HL-60/S4 treated with phorbol 12-myristate 13-acetate at 8.2 ng/mL for 4 days and 3 days (cell line): ENCODE results near the gene OCA2.
"Not testable (repeated sequence)": the region's sequence is repeated elsewhere in the genome, so short reads cannot be mapped to it uniquely, and the experiment has no call there.

Source experiments
- in situ Hi-C: fragments of 300-500 bp; cut with MboI; formaldehyde crosslinking; loops from 2 replicates; pipeline ENCODE4 v1.15.0; 2022; ENCODE audit warnings: low sequenced_read_pairs

Gene OCA2

GRCh38 chr15:28121577-28121976 lies 22.5 kb upstream of the OCA2 start:
- in situ Hi-C loops = not testable (repeated sequence)

GRCh38 chr15:28120359-28120640 lies 21.2 kb upstream of the OCA2 start:
- in situ Hi-C loops = no loop called here

DNA sequence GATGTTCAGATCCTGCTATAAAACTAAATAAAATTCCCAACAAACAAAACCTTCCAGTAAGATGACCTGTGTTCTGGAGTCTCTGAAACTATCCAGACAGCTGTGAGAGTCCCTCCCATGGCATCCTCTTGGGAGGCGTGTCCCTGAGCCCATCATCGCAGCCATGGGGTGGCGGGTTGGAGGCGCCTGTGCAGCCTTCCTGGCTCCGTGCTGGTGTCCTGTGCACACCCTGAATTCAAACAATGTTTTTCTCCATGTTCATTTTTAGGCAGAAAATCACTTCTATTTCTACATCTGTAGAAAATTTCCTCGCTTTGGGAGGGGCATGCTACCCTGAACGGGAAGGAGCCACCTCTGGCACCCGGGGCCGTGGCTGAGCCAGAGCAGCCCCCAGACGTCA lies 19.4 kb upstream of the OCA2 start:
- in situ Hi-C loops = no loop called here

GRCh38 chr15:28118083-28118482 lies 19.0 kb upstream of the OCA2 start:
- in situ Hi-C loops = no loop called here

DNA sequence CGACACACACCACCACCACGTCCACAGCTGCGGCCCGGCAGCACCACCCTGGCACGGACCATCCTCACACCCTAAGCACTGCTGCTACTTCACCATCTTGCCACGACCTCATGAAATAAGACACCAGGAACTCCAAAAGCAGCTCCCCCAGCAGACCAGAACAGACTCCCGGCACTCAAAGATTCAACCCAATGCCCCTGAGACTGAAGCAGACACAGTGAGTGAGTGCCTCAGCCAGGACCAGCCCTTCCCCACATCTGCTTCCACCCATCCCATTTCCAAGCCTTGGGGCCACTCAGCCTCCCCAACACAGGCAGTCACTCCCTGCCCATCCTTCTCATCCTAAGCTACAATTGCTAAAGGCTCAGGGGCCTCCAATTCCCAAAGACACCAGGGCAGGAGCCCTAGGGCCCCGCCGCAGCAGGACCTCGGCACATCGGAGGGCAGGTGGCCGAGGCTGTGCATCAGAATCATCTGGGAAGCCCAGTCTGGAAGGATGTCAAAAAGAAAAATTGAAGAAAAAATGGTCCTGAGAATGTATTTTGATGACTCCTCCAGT lies 18.4 kb upstream of the OCA2 start:
- in situ Hi-C loops = no loop called here

DNA sequence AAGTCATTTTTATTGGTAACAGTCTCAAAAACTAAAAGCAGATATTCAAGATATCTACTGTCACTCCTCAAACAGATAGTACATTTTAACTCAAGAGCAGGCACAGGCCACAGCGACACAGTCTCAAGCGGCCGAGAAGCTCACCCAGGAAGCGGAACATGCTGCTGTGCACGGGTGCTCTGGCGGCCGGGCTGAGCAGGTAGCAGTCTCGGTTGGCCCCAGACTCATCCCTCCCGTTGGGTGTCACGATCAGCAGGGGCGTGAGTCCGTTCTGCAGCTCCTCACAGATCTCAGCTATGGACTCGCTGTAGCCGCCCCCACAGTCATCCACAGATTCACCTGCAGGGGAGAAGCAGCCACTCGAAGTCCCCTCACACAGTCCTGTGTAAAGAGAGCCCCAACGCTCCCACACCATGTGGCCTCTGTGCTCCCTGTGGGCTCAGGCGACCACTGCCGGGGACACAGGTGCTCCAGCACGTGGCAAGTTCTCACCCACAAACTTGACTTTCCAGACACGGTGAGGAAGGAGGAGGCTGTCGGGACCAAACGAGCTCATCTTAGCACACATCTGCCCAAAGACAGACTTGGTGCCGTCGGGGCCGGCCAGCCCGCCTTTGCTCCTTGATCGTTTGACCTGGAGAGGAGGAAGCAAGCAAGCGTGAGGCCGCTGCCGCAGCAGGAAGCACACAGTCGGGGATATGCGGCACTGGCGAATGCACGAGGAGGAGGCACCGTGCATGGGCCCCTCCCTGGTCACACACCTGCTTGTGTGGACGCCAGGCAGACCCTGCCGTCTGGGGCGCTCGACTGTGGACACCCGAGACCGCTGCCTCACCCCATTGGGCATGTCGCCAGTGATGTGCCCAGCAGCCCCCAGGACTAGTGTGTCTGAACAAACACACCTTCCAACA lies 17.7 kb upstream of the OCA2 start:
- in situ Hi-C loops = no loop called here

DNA sequence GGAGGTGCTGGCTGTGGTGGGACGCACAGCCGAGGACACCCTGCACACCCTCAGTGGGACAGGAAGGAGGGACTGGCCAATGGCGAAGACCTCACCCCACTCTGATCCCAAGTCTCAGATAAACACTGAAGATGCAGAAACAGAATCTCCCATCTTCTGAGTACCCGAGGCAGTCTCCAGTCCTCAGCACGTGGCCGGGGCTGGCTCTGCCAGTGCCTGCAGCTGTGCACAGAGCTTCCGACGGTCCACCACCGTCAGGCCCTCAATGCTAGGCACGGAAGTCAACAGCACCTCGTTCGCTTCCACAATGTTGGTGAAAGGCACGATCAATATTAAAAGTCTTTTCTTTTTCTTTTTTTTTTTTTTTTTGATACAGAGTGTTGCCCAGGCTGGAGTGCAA lies 16.8 kb upstream of the OCA2 start:
- in situ Hi-C loops = no loop called here

DNA sequence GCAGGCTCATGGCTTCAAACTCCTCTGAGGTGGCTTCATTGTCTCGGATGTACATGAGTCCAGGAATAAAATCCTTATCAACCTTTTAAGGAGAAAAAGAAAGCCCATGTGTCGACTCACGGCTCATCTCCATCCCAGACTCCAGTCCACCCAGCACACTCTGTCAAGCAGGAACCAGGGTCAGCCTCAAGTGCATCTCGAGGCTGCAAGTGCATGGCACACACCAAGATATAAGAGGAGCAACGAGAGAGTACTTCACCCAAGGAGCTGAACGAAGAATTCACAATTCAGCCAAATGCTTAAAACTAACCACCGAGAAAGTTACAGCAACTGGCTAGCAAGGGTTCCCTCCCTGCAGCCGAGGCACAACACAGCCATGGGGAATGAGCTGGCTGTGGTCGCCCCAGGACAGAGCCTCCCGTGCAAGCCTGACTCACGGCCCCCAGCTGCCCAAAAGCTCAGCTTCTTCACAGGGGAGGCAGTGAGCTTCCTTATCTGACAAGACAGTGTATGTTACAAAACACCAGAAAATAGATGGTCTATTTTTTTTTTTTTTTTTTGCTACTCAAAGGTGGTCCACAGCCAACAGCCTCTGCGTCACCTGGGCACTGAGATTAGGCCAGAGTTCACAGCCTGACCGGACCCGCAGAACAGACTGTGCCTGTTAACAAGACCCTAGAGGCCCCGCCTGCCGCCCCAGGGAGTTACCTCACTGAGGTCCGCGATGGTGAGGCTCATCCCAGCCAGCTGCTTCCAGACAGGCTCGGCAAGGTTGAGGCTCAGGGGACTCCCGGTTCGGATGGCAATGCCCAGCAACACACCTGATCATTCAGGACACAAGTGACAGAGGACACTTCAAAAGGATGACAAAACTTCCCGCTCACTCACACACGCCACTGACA lies 15.9 kb upstream of the OCA2 start:
- in situ Hi-C loops = no loop called here

DNA sequence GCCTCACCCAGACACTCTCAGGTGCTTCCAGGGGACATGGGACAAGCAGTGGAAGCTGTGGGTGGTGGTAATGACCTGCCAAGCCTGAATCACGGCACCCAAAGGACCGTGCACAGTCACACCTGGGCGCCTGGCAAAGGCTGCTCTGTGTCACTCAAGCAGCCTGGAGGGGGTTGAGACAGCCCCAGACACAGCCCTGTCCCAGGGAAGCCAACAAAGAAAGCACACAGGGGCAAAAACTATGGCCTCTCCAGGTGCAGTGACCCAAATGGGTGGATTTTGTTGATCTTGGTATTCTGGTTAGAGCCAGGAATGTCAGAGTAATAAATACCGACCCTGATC lies 15.0 kb upstream of the OCA2 start:
- in situ Hi-C loops = no loop called here

- in situ Hi-C loops = no loop called here
These were observed 14.4 kb upstream of the OCA2 start for GRCh38 chr15:28113394-28114113.

- in situ Hi-C loops = no loop called here
These were observed 13.8 kb upstream of the OCA2 start for GRCh38 chr15:28112962-28113361.

GRCh38 chr15:28112101-28112760 lies 13.1 kb upstream of the OCA2 start:
- in situ Hi-C loops = no loop called here

DNA sequence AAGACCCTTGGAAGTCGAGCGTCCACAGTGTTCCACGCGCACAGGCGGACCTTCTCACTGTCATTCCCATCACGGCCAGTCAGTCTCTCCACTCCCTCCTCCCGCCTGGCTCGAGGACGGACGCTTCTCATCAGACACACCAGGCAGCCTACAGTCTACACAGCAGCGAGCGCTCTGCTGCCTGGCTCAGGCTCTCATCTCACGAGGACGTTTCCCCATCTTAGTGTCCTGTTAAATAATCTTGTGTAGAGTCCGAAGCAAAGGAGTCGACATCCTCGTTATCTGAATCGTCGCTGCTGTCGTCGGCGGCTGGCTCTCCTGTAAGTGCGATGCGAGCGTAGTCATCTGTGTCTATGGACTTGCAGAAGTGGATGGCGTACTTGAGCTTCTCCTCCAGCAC lies 12.4 kb upstream of the OCA2 start:
- in situ Hi-C loops = no loop called here

DNA sequence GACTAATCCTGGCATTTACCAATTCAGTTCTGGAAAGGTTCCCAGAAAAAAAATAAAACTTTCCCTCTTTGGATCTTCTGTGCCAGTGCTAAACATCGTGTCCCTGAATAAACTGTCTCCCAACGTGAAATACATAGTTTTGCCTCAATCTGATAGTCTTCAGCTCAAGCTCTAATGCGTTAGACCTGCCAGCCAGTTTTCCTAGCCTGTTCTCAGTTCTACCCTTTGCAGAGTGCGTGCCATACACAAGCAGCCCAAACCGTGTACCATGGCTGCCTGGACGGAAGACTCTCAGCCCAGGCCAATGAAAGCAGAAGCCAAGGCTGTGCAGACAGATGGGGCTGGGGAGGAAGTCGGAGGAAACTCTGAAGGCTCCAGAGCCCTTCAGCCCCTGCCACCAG lies 11.4 kb upstream of the OCA2 start:
- in situ Hi-C loops = no loop called here

GRCh38 chr15:28109626-28110455 lies 10.7 kb upstream of the OCA2 start:
- in situ Hi-C loops = no loop called here

DNA sequence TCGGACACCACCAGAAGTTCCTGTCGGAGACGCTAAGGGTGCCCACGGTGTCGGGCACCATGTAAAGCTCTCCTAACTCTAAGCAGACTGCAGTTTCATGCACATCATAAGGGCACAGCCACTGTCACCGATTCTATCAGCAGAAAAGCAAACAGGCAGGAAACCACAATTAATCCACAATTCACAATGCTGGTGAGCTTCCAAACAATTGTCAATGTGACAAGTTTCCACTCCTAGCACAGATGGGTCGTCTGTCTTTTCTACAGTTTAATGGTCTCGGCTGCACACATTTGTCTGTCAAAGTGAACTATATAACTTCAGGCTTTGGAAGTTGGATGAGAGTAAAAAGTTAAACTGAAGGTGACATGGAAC lies 8.8 kb upstream of the OCA2 start:
- in situ Hi-C loops = no loop called here

DNA sequence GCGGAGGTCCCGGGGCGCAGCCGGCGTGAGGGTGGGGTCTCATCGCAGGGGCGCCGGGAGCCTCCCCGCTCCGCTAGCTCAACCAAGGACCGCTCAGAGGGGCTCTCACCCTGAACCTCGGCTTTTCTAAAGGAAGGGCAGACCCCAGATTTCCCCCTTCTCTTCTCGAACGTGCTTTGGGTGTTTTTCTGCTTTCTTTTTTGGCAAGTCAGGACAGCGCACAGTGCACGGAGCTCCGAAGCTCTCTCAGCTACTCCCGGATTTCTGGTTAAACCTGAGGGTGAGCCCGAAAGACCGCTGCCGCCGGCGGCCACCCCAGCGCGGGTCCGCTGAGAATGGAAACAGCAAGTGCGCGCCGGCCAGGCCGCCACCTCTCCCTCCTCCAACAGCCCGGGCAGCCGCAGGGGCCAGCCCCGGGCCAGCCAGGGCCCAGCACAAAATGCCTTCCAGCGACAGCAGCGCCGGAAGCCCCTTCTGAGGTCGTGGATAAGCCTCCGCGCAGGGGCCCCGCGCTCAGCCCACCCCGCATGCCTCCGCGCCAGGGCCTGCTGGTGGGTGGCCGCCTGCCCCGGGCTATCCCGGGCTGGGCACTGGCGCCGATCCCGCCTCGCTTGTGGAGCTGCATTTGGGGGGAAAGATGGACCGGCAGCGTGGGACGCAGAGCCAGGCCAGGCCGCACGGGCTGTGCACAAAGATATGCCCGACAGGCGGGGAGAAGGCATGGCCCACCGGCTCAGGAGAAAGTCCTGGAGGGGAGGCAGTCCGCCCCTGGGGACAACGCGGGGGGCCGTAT lies 8.2 kb upstream of the OCA2 start:
- in situ Hi-C loops = no loop called here

DNA sequence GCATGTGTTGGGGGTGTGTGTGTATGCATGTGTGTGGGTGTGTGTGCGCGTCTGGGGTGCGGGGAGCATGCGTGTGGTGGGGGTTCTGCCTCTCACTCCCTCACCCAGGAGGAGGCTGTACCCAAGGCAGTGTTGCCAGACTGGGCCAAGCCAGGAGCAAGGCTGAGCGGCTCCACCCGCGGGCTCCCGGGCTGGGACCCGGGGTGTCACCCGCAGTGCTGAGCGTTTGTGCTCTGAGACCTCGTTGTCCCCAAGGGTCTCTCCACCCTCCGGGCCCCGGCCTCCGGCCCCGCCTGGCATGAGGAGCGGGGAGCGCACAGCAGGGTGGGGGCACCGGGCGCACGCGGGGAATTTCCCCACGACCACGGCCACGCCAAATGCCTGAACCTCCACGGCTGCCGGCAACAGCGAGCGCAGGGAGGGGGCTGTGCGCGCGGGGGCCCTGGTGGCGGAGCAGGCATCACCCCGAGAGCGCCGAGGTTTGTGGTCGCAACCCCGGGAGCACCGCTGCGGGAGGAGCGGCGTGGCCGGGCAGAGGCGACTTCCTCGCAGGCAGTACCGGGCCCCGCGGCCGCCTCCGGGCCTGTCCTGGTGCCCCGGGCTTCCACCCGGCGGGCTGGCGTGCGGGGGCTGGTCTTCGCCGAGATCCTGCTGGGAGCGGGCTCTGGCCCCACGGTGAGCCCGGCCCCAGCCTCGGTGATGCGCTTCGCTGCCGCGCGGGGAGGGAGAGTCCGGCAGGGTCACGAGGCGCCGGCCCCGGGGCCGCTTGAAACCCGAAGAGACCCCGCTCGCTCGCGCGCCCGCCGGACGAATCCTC lies 7.4 kb upstream of the OCA2 start:
- in situ Hi-C loops = no loop called here
